K562 (cell line): ENCODE measurements around the gene CCNQ. TPM values are rescaled to one million over a fixed set of nuclear protein-coding genes. Genes with fewer than 3 reads are reported as not detected.
A peak's percentile ranks its signal among the peaks of the same experiment; 100 is the strongest.

Experiments used
- BCL6 ChIP-seq: fragments of 250-450 bp; sonication (Bioruptor Pico); IDR thresholded peaks from 2 replicates; pipeline ENCODE4 v1.4.0; 2020
- CHAMP1 ChIP-seq: fragments of 450-650 bp; IDR thresholded peaks from 2 replicates; pipeline ENCODE4 v1.6.1; 2016; ENCODE audit warnings: mild to moderate bottlenecking
- CXXC5 ChIP-seq: fragments of 250-450 bp; sonication (Bioruptor Pico); IDR thresholded peaks from 2 replicates; pipeline ENCODE4 v1.8.0; 2022; ENCODE audit warnings: inconsistent platforms, mild to moderate bottlenecking, moderate library complexity
- E2F1 ChIP-seq: sonication (generic); formaldehyde crosslinking; IDR thresholded peaks from 2 replicates; pipeline ENCODE4 v1.8.1; 2023; ENCODE audit warnings: mild to moderate bottlenecking, missing genetic modification reagents, moderate library complexity
- ESRRA ChIP-seq: fragments of 450-650 bp; IDR thresholded peaks from 2 replicates; pipeline ENCODE4 v1.6.1; 2014; ENCODE audit warnings: low read depth, mild to moderate bottlenecking, moderate library complexity, borderline replicate concordance
- EZH2 ChIP-seq: IDR thresholded peaks from 2 replicates; pipeline ENCODE4 v1.6.1; 2012; ENCODE audit warnings: low read depth, mild to moderate bottlenecking, inconsistent platforms, low read length, borderline replicate concordance
- HMGN3 ChIP-seq: IDR thresholded peaks from 2 replicates; pipeline ENCODE4 v1.6.1; 2011; ENCODE audit warnings: borderline replicate concordance, low read depth, mild to moderate bottlenecking, mixed read lengths, low read length; ENCODE audit not compliant: insufficient read length; ENCODE audit errors: extremely low read depth
- ILF3 ChIP-seq: fragments of 450-650 bp; IDR thresholded peaks from 2 replicates; pipeline ENCODE4 v1.6.1; 2018; ENCODE audit warnings: antibody characterized with exemption, mild to moderate bottlenecking, moderate library complexity, borderline replicate concordance
- L3MBTL2 ChIP-seq: fragments of 450-650 bp; IDR thresholded peaks from 2 replicates; pipeline ENCODE4 v1.6.1; 2016; ENCODE audit warnings: mild to moderate bottlenecking, moderate library complexity
- MTF1 ChIP-seq: fragments of 250-450 bp; sonication (Bioruptor Pico); IDR thresholded peaks from 2 replicates; pipeline ENCODE4 v1.9.0; 2021; ENCODE audit warnings: moderate library complexity, mild to moderate bottlenecking, inconsistent platforms, borderline replicate concordance
- NFIX ChIP-seq: fragments of 250-450 bp; sonication (Bioruptor Pico); IDR thresholded peaks from 2 replicates; pipeline ENCODE4 v1.4.0; 2020; ENCODE audit warnings: low read depth, mild to moderate bottlenecking, moderate library complexity
- RBM25 ChIP-seq: fragments of 200-400 bp; formaldehyde crosslinking; IDR thresholded peaks from 2 replicates; pipeline ENCODE4 v1.6.1; 2018; ENCODE audit warnings: low read length, low read depth, moderate library complexity; ENCODE audit not compliant: severe bottlenecking
- ZEB2 ChIP-seq: fragments of 450-650 bp; IDR thresholded peaks from 2 replicates; pipeline ENCODE4 v1.6.1; 2016
- ZHX1 ChIP-seq: fragments of 150-350 bp; conservative IDR thresholded peaks from 2 replicates; pipeline ENCODE4 v1.6.1; 2014; ENCODE audit warnings: low read length
- ZNF280B ChIP-seq: fragments of 250-450 bp; sonication (Bioruptor Pico); IDR thresholded peaks from 2 replicates; pipeline ENCODE4 v1.5.1; 2021; ENCODE audit warnings: mild to moderate bottlenecking
- ZNF431 ChIP-seq: sonication (generic); formaldehyde crosslinking; IDR thresholded peaks from 2 replicates; pipeline ENCODE4 v1.8.0; 2022; ENCODE audit warnings: mild to moderate bottlenecking, missing genetic modification reagents
- ZNF586 ChIP-seq: fragments of 450-650 bp; formaldehyde crosslinking; conservative IDR thresholded peaks from 2 replicates; pipeline ENCODE4 v1.4.0; 2020; ENCODE audit warnings: mild to moderate bottlenecking, moderate library complexity
- polyA plus RNA-seq, 8 experiments: library from polyadenylated mRNA; depleted of rRNA in 4 of 8; stranded (reverse) in 5 of 8; unstranded in 3 of 8; fragments of >200 nt; fragmentation: Nextera tagmentation in 2 of 8; fragmentation: Illumina TruSeq in 1 of 8; extraction: Ambion mirVana in 2 of 8; extraction: Trizol in 1 of 8; gene quantifications; 2 replicates each; pipeline versions ENCODE4 v1.2.1 to v1.2.3, GENCODE V29; 2011 to 2014; ENCODE audit warnings: inconsistent platforms in 1 of 8, missing spikeins in 1 of 8
- total RNA-seq, 7 experiments: library from RNA; depleted of rRNA in 6 of 7; stranded (reverse); fragments of >200 nt in 6 of 7; fragmentation: Illumina TruSeq in 2 of 7; extraction: Trizol in 2 of 7; gene quantifications; 2 replicates each; pipeline versions ENCODE4 v1.2.1 to v1.2.3, GENCODE V29; 2011 to 2021; ENCODE audit warnings: low replicate concordance in 1 of 7

The CCNQ gene
- total and polyA plus RNA-seq, 9 of the 15 experiments (the other 6 are each of a cell fraction or from before 2014, with no cell fraction given): 0.92 to 53.8 (median 25.3) TPM

GRCh38 chrX:153609917-153610835, 11.2 kb upstream of the CCNQ start (continued):
- TF ChIP-seq NFIX (no peak), MTF1 (CRISPR knock-in tag) (no peak), ZEB2 (no peak), E2F1 (CRISPR knock-in tag) (no peak), ZHX1 (no peak), HMGN3 (no peak), ZNF586 (CRISPR knock-in tag) (no peak), EZH2 (no peak), BCL6 (CRISPR knock-in tag) (no peak), CHAMP1 (no peak), ILF3 (no peak), ZNF280B (CRISPR knock-in tag) (no peak), CXXC5 (CRISPR knock-in tag) (peak; percentile 70), ESRRA (peak; percentile 65; the same call in 1 of the 2 replicates), RBM25 (no peak), L3MBTL2 (peak; percentile 86), ZNF431 (CRISPR knock-in tag) (peak; percentile 92)
